ENCODE results near the gene RREB1. TPM values are rescaled to one million over a fixed set of nuclear protein-coding genes. Genes with fewer than 3 reads are reported as not detected.

The RREB1 gene
- total RNA-seq, 1 experiment from 2014 or later, result 30.7 TPM

DNA sequence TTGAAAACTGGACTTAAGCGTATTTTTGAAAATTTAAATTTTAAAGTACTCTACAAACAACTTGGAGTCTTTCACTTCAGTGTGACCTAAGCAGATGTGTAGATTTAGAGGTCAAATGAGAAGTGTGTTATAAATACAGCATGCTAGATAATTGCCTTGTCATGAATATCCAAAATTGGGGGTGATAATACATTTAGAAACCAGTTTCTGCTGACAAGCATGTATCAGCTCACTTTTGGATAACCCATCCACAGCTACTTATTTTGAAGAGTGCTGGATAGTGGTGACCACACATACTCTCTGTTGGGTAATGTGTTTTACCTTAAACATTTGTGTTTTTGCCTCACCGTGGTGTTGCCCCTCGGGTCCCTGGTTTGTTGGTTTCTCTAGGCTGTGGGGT, 14.9 kb downstream of the RREB1 start:
- POLR2A ChIA-PET, result no interaction called here
- DNase-seq (ENCODE audit: low read depth, low spot score) (no peak), ATAC-seq (no peak)
- no peaks in the 10 kb centered on the region for H3K9me3 ChIP-seq (ENCODE audit: control insufficient read depth, insufficient read depth, low read depth, low read length)
- no peak overlapping the region for H3K27ac ChIP-seq (ENCODE audit: low read length)
- no TSS peak for BruUV-seq (replicated peaks)
- CTCF ChIA-PET, result no interaction called here
- intact Hi-C loops (cut with micrococcal nuclease; ENCODE audit: unreplicated experiment) (no loop called here), in situ Hi-C loops (cut with HindIII; ENCODE audit: low pct_unique_long_range_greater_than_20kb, low sequenced_read_pairs) (no loop called here)
- no peaks in the 10 kb centered on the region for H3K36me3 ChIP-seq (ENCODE audit: control insufficient read depth, insufficient read depth, low read length)
- TF ChIP-seq POLR2AphosphoS5 (IDR thresholded peaks at IDR 0.05; ENCODE audit: low read depth, low read length) (no peak), CTCF (IDR thresholded peaks at IDR 0.05) (no peak)
- peaks cover 8% of the 10 kb centered on the region for H3K4me1 ChIP-seq (ENCODE audit: control insufficient read depth, insufficient read depth, low read length)
- H3K4me3 ChIP-seq (ENCODE audit: low read depth in 2 of 2, low read length in 2 of 2), result no peak overlapping the region
- no peaks in the 10 kb centered on the region for H3K27me3 ChIP-seq (ENCODE audit: control insufficient read depth, insufficient read depth, low read length)

DNA sequence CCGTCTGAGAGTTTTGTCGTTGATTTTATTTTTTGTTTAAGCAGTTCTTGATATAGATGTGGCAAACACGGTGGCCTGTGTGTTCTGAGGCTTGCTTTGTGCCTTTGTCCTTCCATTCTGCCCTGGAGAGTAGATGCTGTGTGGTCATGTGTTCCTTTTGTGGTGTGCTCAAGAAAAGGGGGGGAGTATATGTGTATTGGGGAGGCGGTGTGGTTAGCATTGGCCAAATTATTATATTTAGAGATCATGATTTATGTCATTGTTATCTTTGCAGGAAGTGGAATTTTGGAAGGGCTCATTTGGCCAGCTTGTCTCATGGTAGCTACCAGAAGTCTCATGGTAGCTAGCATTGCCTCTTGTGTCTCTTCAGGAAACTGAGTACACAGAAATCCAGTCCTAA, 16.4 kb downstream of the RREB1 start:
- Histone ChIP-seq H3K9me3 (ENCODE audit: control insufficient read depth, insufficient read depth, low read depth, low read length) (no peaks in the 10 kb centered on the region), H3K27ac (ENCODE audit: low read length) (no peak overlapping the region), H3K4me1 (ENCODE audit: control insufficient read depth, insufficient read depth, low read length) (peaks cover 6% of the 10 kb centered on the region), H3K36me3 (ENCODE audit: control insufficient read depth, insufficient read depth, low read length) (no peaks in the 10 kb centered on the region), H3K27me3 (ENCODE audit: control insufficient read depth, insufficient read depth, low read length) (no peaks in the 10 kb centered on the region), H3K4me3 (ENCODE audit: low read depth in 2 of 2, low read length in 2 of 2) (no peak overlapping the region)
- TF ChIP-seq SIN3A (IDR thresholded peaks at IDR 0.05; ENCODE audit: borderline replicate concordance, insufficient read depth, low read depth, low read length) (no peak), TCF7L2 (IDR thresholded peaks at IDR 0.05; ENCODE audit: low read depth, low read length) (no peak), REST (IDR thresholded peaks at IDR 0.05; ENCODE audit: insufficient read depth in 1 of 2, low read depth in 2 of 2, low read length in 1 of 2) (no peak), CTCF (IDR thresholded peaks at IDR 0.05) (no peak), POLR2AphosphoS5 (IDR thresholded peaks at IDR 0.05; ENCODE audit: low read depth, low read length) (no peak)
- DNase-seq (ENCODE audit: low read depth, low spot score) (no peak), ATAC-seq (no peak)
- ChIA-PET POLR2A (interaction anchor here (0.6 kb wide), 1 partner anchor 11 kb away, joined by 3 read pairs; no protein-coding TSS in a partner anchor), CTCF (no interaction called here)
- intact Hi-C loops (cut with micrococcal nuclease; ENCODE audit: unreplicated experiment) (no loop called here), in situ Hi-C loops (cut with HindIII; ENCODE audit: low pct_unique_long_range_greater_than_20kb, low sequenced_read_pairs) (no loop called here)
- BruUV-seq (replicated peaks), result no TSS peak
